Subcutaneous abdominal adipose tissue (tissue), 5 donors: ENCODE results near the gene PDLIM1.

Experiments used
- H3K27ac ChIP-seq: one replicate; pipeline ENCODE4 v1.7.0; 2013; ENCODE audit warnings: low read depth, mild to moderate bottlenecking, inconsistent platforms, low read length, moderate library complexity
- H3K27me3 ChIP-seq, 5 donors: one replicate each; pipeline ENCODE4 v1.7.0; 2013; ENCODE audit warnings: low read length in 5 of 5, inconsistent platforms in 1 of 5; ENCODE audit not compliant: control insufficient read depth in 5 of 5, insufficient read depth in 4 of 5
- H3K36me3 ChIP-seq, 5 donors: one replicate each; pipeline ENCODE4 v1.7.0; 2013; ENCODE audit warnings: low read length in 5 of 5; ENCODE audit not compliant: control insufficient read depth in 5 of 5, insufficient read depth in 5 of 5
- H3K4me1 ChIP-seq, 5 donors: one replicate each; pipeline ENCODE4 v1.7.0; 2013; ENCODE audit warnings: low read length in 5 of 5, mild to moderate bottlenecking in 3 of 5, moderate library complexity in 1 of 5; ENCODE audit not compliant: control insufficient read depth in 5 of 5, insufficient read depth in 5 of 5
- H3K4me3 ChIP-seq, 5 donors: one replicate each; pipeline ENCODE4 v1.7.0; 2013; ENCODE audit warnings: low read length in 5 of 5, low read depth in 1 of 5
- H3K9ac ChIP-seq, 5 donors: one replicate each; pipeline ENCODE4 v1.7.0; 2013; ENCODE audit warnings: low read length in 5 of 5, mild to moderate bottlenecking in 4 of 5, moderate library complexity in 3 of 5
- H3K9me3 ChIP-seq, 5 donors: one replicate each; pipeline ENCODE4 v1.7.0; 2013; ENCODE audit warnings: low read length in 5 of 5; ENCODE audit not compliant: control insufficient read depth in 5 of 5
- donor health status: healthy.
- donor health status: healthy.
- donor health status: healthy.
- donor health status: healthy.
- donor health status: healthy.

PDLIM1 gene

GRCh38 chr10:95331596-95332130 lies 40.9 kb upstream of the PDLIM1 start:
- Histone ChIP-seq H3K4me1 (peaks cover 3 to 43% (median 28%) of the 10 kb centered on the region in 5 donors), H3K4me3 (no peak overlapping the region), H3K36me3 (peaks cover 34 to 80% (median 70%) of the 10 kb centered on the region in 5 donors), H3K27me3 (no peaks in the 10 kb centered on the region), H3K9me3 (no peaks in the 10 kb centered on the region), H3K27ac (peak overlapping the region; percentile 52), H3K9ac (no peak overlapping the region)

- peaks cover 3 to 36% (median 29%) of the 10 kb centered on the region in 5 donors for H3K4me1 ChIP-seq
- peak overlapping the region; percentile 52 for H3K27ac ChIP-seq
- H3K9ac ChIP-seq: no peak overlapping the region
- no peak overlapping the region for H3K4me3 ChIP-seq
- H3K36me3 ChIP-seq: peaks cover 28 to 80% (median 70%) of the 10 kb centered on the region in 5 donors
- no peaks in the 10 kb centered on the region for H3K9me3 ChIP-seq
- no peaks in the 10 kb centered on the region for H3K27me3 ChIP-seq
Observed at GRCh38 chr10:95330966-95331453, 40.2 kb upstream of the PDLIM1 start.

GRCh38 chr10:95329296-95329695 lies 38.5 kb upstream of the PDLIM1 start:
- Histone ChIP-seq H3K27ac (peak overlapping the region; percentile 52), H3K27me3 (no peaks in the 10 kb centered on the region), H3K9ac (no peak overlapping the region), H3K9me3 (no peaks in the 10 kb centered on the region), H3K36me3 (peaks cover 26 to 81% (median 67%) of the 10 kb centered on the region in 5 donors), H3K4me1 (peaks cover 3 to 27% (median 19%) of the 10 kb centered on the region in 5 donors), H3K4me3 (no peak overlapping the region)

GRCh38 chr10:95328013-95328412 lies 37.2 kb upstream of the PDLIM1 start:
- H3K4me3 ChIP-seq: no peak overlapping the region
- no peaks in the 10 kb centered on the region for H3K27me3 ChIP-seq
- H3K4me1 ChIP-seq: peaks cover 0 to 21% (median 14%) of the 10 kb centered on the region in 5 donors
- no peak overlapping the region for H3K9ac ChIP-seq
- no peaks in the 10 kb centered on the region for H3K9me3 ChIP-seq
- peaks cover 29 to 85% (median 68%) of the 10 kb centered on the region in 5 donors for H3K36me3 ChIP-seq
- peak overlapping the region; percentile 75 for H3K27ac ChIP-seq

GRCh38 chr10:95327367-95327766 lies 36.6 kb upstream of the PDLIM1 start:
- Histone ChIP-seq H3K27ac (peak overlapping the region; percentile 75), H3K27me3 (no peaks in the 10 kb centered on the region), H3K9ac (peak overlapping the region in 1 of 5 donors; percentile 3), H3K4me1 (peaks cover 0 to 23% (median 14%) of the 10 kb centered on the region in 5 donors), H3K4me3 (no peak overlapping the region), H3K36me3 (peaks cover 31 to 86% (median 71%) of the 10 kb centered on the region in 5 donors), H3K9me3 (no peaks in the 10 kb centered on the region)

- no peaks in the 10 kb centered on the region for H3K9me3 ChIP-seq
- H3K4me1 ChIP-seq: peaks cover 0 to 23% (median 11%) of the 10 kb centered on the region in 5 donors
- H3K36me3 ChIP-seq: peaks cover 31 to 86% (median 71%) of the 10 kb centered on the region in 5 donors
- peak overlapping the region in 1 of 5 donors; percentile 13 for H3K9ac ChIP-seq
- H3K27me3 ChIP-seq: no peaks in the 10 kb centered on the region
- no peak overlapping the region for H3K4me3 ChIP-seq
- peak overlapping the region; percentile 75 for H3K27ac ChIP-seq
Observed at GRCh38 chr10:95326396-95326795, 35.6 kb upstream of the PDLIM1 start.

- Histone ChIP-seq H3K4me1 (peaks cover 0 to 25% (median 11%) of the 10 kb centered on the region in 5 donors), H3K27ac (no peak overlapping the region), H3K36me3 (peaks cover 33 to 86% (median 72%) of the 10 kb centered on the region in 5 donors), H3K4me3 (no peak overlapping the region), H3K27me3 (no peaks in the 10 kb centered on the region), H3K9ac (peak overlapping the region in 1 of 5 donors; percentile 13), H3K9me3 (no peaks in the 10 kb centered on the region)
Observed at GRCh38 chr10:95325863-95326262, 35.1 kb upstream of the PDLIM1 start.

GRCh38 chr10:95324436-95325268 lies 33.8 kb upstream of the PDLIM1 start:
- H3K4me1 ChIP-seq: peaks cover 0 to 35% (median 11%) of the 10 kb centered on the region in 5 donors
- no peaks in the 10 kb centered on the region for H3K9me3 ChIP-seq
- H3K4me3 ChIP-seq: no peak overlapping the region
- H3K36me3 ChIP-seq: peaks cover 41 to 89% (median 77%) of the 10 kb centered on the region in 5 donors
- no peaks in the 10 kb centered on the region for H3K27me3 ChIP-seq
- H3K27ac ChIP-seq: peak overlapping the region; percentile 15
- no peak overlapping the region for H3K9ac ChIP-seq

GRCh38 chr10:95321554-95322301 lies 30.9 kb upstream of the PDLIM1 start:
- H3K9me3 ChIP-seq: no peaks in the 10 kb centered on the region
- H3K4me1 ChIP-seq: peaks cover 0 to 22% (median 0%) of the 10 kb centered on the region in 5 donors
- peaks cover 33 to 93% (median 68%) of the 10 kb centered on the region in 5 donors for H3K36me3 ChIP-seq
- no peak overlapping the region for H3K27ac ChIP-seq
- H3K4me3 ChIP-seq: no peak overlapping the region
- H3K27me3 ChIP-seq: no peaks in the 10 kb centered on the region
- H3K9ac ChIP-seq: no peak overlapping the region
